H9 (cell line): Measurements from ENCODE around the gene EPO. TPM values are rescaled to one million over a fixed set of nuclear protein-coding genes. Genes with fewer than 3 reads are reported as not detected.

Experiments
- DNase-seq: peaks from one replicate; pipeline ENCODE4 v3.0.0-alpha.2; 2017
- H2AFZ ChIP-seq: one replicate; pipeline ENCODE4 v1.6.1; 2013; ENCODE audit warnings: mild to moderate bottlenecking, low read length, control low read depth, moderate library complexity
- H2AK5ac ChIP-seq: 2 replicates; pipeline ENCODE4 v1.6.1; 2013; ENCODE audit warnings: low read length, control low read depth, mixed read lengths; ENCODE audit not compliant: insufficient read length
- H2BK120ac ChIP-seq: one replicate; pipeline ENCODE4 v1.6.1; 2013; ENCODE audit warnings: low read depth, mild to moderate bottlenecking, low read length, control low read depth, inconsistent platforms; ENCODE audit not compliant: poor library complexity, severe bottlenecking
- H2BK12ac ChIP-seq: 2 replicates; pipeline ENCODE4 v1.6.1; 2013; ENCODE audit warnings: low read length, control low read depth, mixed read lengths, low read depth; ENCODE audit not compliant: insufficient read length
- H2BK15ac ChIP-seq: 2 replicates; pipeline ENCODE4 v1.6.1; 2013; ENCODE audit warnings: low read depth, low read length, control low read depth
- H2BK20ac ChIP-seq: one replicate; pipeline ENCODE4 v1.6.1; 2013; ENCODE audit warnings: low read depth, mild to moderate bottlenecking, low read length, control low read depth, inconsistent platforms; ENCODE audit not compliant: poor library complexity, severe bottlenecking
- H2BK5ac ChIP-seq: 2 replicates; pipeline ENCODE4 v1.6.1; 2013; ENCODE audit warnings: low read length, control low read depth, mixed read lengths; ENCODE audit not compliant: insufficient read length
- H3K14ac ChIP-seq: 2 replicates; pipeline ENCODE4 v1.6.1; 2013; ENCODE audit warnings: low read length, control low read depth; ENCODE audit not compliant: insufficient read depth
- H3K18ac ChIP-seq: 2 replicates; pipeline ENCODE4 v1.6.1; 2013; ENCODE audit warnings: low read depth, mild to moderate bottlenecking, mixed read lengths, low read length, control low read depth; ENCODE audit not compliant: insufficient read length
- H3K23ac ChIP-seq: 2 replicates; pipeline ENCODE4 v1.6.1; 2013; ENCODE audit warnings: low read length, control low read depth, mixed read lengths, low read depth; ENCODE audit not compliant: insufficient read length
- H3K23me2 ChIP-seq: 2 replicates; pipeline ENCODE4 v1.6.1; 2013; ENCODE audit warnings: low read depth, mild to moderate bottlenecking, mixed read lengths, low read length, control low read depth; ENCODE audit not compliant: insufficient read length, poor library complexity, severe bottlenecking
- H3K27ac ChIP-seq: 2 replicates; pipeline ENCODE4 v1.5.1; 2013; ENCODE audit warnings: low read length, control low read depth, mixed read lengths, low read depth; ENCODE audit not compliant: insufficient read length
- H3K27me3 ChIP-seq: 2 replicates; pipeline ENCODE4 v1.6.1; 2013; ENCODE audit warnings: low read length, control low read depth, inconsistent platforms; ENCODE audit not compliant: insufficient read depth
- H3K4ac ChIP-seq: 2 replicates; pipeline ENCODE4 v1.6.1; 2013; ENCODE audit warnings: low read depth, mild to moderate bottlenecking, control low read depth, inconsistent platforms, low read length, moderate library complexity
- H3K4me1 ChIP-seq: 2 replicates; pipeline ENCODE4 v1.6.1; 2013; ENCODE audit warnings: low read length, control low read depth, inconsistent platforms; ENCODE audit not compliant: insufficient read depth
- H3K4me2 ChIP-seq: 2 replicates; pipeline ENCODE4 v1.6.1; 2013; ENCODE audit warnings: low read length, control low read depth, mixed read lengths; ENCODE audit not compliant: insufficient read length, insufficient read depth
- H3K56ac ChIP-seq: 2 replicates; pipeline ENCODE4 v1.6.1; 2013; ENCODE audit warnings: low read depth, mild to moderate bottlenecking, mixed read lengths, low read length, control low read depth; ENCODE audit not compliant: insufficient read length
- H3K79me1 ChIP-seq: 2 replicates; pipeline ENCODE4 v1.6.1; 2013; ENCODE audit warnings: low read depth, mild to moderate bottlenecking, moderate library complexity, low read length, control low read depth, inconsistent platforms; ENCODE audit not compliant: insufficient read depth, poor library complexity, severe bottlenecking
- H3K79me2 ChIP-seq: 2 replicates; pipeline ENCODE4 v1.6.1; 2013; ENCODE audit warnings: low read length, control low read depth, inconsistent platforms; ENCODE audit not compliant: insufficient read depth
- H3K9ac ChIP-seq: 2 replicates; pipeline ENCODE4 v1.6.1; 2013; ENCODE audit warnings: low read length, control low read depth, mixed read lengths; ENCODE audit not compliant: insufficient read length; ENCODE audit errors: extremely low read depth
- H3K9me3 ChIP-seq: one replicate; pipeline ENCODE4 v1.6.1; 2013; ENCODE audit warnings: low read depth, low read length, inconsistent platforms; ENCODE audit not compliant: control insufficient read depth
- H3T11ph ChIP-seq: one replicate; pipeline ENCODE4 v1.6.1; 2013; ENCODE audit warnings: mild to moderate bottlenecking, low read length, control low read depth, inconsistent platforms
- H4K20me1 ChIP-seq: one replicate; pipeline ENCODE4 v1.6.1; 2013; ENCODE audit not compliant: control insufficient read depth, insufficient read length, insufficient read depth
- H4K5ac ChIP-seq: 2 replicates; pipeline ENCODE4 v1.6.1; 2013; ENCODE audit warnings: low read depth, mild to moderate bottlenecking, mixed read lengths, low read length, control low read depth; ENCODE audit not compliant: insufficient read length
- H4K8ac ChIP-seq: replicated peaks from 2 replicates; pipeline ENCODE4 v1.6.1; 2013; ENCODE audit warnings: low read length, control low read depth, mixed read lengths, low read depth; ENCODE audit not compliant: insufficient read length
- H4K91ac ChIP-seq: 2 replicates; pipeline ENCODE4 v1.6.1; 2013; ENCODE audit warnings: low read depth, mild to moderate bottlenecking, moderate library complexity, mixed read lengths, low read length, control low read depth; ENCODE audit not compliant: insufficient read length
- H3K27ac Mint-ChIP-seq, 3 experiments: 2 replicates in 2 of 3; 3 replicates in 1 of 3; pipeline ENCODE4 v1.8.0; 2020 to 2021; ENCODE audit warnings: mixed read lengths in 3 of 3, mild to moderate bottlenecking in 1 of 3, moderate library complexity in 1 of 3
- H3K27me3 Mint-ChIP-seq: 2 replicates; pipeline ENCODE4 v1.8.0; 2021; ENCODE audit warnings: low read depth, mild to moderate bottlenecking, moderate library complexity, mixed read lengths
- H3K36me3 Mint-ChIP-seq, 3 experiments: 2 replicates in 2 of 3; 3 replicates in 1 of 3; pipeline ENCODE4 v1.8.0; 2020 to 2021; ENCODE audit warnings: low read depth in 3 of 3, mixed read lengths in 3 of 3; ENCODE audit not compliant: insufficient read depth in 1 of 3
- H3K4me1 Mint-ChIP-seq, 2 experiments: 2 replicates each; pipeline ENCODE4 v1.8.0; 2020; ENCODE audit warnings: mixed read lengths in 2 of 2
- H3K4me3 Mint-ChIP-seq, 2 experiments: 2 replicates in 1 of 2; 3 replicates in 1 of 2; pipeline ENCODE4 v1.8.0; 2020 to 2021; ENCODE audit warnings: mild to moderate bottlenecking in 2 of 2, mixed read lengths in 2 of 2, moderate library complexity in 1 of 2
- H3K9me3 Mint-ChIP-seq, 2 experiments: 2 replicates in 1 of 2; 3 replicates in 1 of 2; pipeline ENCODE4 v1.8.0; 2020; ENCODE audit warnings: mild to moderate bottlenecking in 2 of 2, mixed read lengths in 2 of 2, moderate library complexity in 1 of 2
- WGBS: extraction: QIAGEN DNeasy Blood & Tissue Kit; methylation state at CpG from one replicate; pipeline ENCODE4 v1.1.7; 2013; ENCODE audit warnings: missing lambda C conversion rate, low lambda C conversion rate, mixed read lengths; ENCODE audit not compliant: insufficient read length; ENCODE audit errors: extremely low coverage; 5-methylcytosine and 5-hydroxymethylcytosine counted together
- total RNA-seq: library from RNA; stranded (reverse); gene quantifications from 2 replicates; pipeline ENCODE4 v1.2.1, GENCODE V29; 2021
- TF ChIP-seq, protein P1 (sequence below): fragments of 200-600 bp; sonication (generic); conservative IDR thresholded peaks from 3 replicates; pipeline ENCODE4 v1.8.0; 2021; ENCODE audit warnings: antibody characterized with exemption, mild to moderate bottlenecking

EPO gene
- total RNA-seq, 1 experiment from 2014 or later: 0.44 TPM

GRCh38 chr7:100683659-100684533 lies 36.4 kb upstream of the EPO start:
- Mint-ChIP-seq H3K4me3 (no peak overlapping the region), H3K27me3 (peaks cover 3% of the 10 kb centered on the region; the same call in 1 of the 2 replicates), H3K9me3 (no peaks in the 10 kb centered on the region), H3K4me1 (peaks cover 2 to 18% of the 10 kb centered on the region in 2 experiments; a peak in 3 of 4 replicates), H3K36me3 (peaks cover 27 to 80% (median 75%) of the 10 kb centered on the region in 3 experiments), H3K27ac (no peak overlapping the region)
- DNase-seq: no peak
- Histone ChIP-seq H3K27me3 (no peaks in the 10 kb centered on the region), H2AFZ (no peak overlapping the region), H3K4ac (no peak overlapping the region), H3K9me3 (no peaks in the 10 kb centered on the region), H4K20me1 (no peaks in the 10 kb centered on the region), H3K79me1 (no peaks in the 10 kb centered on the region), H2BK12ac (no peak overlapping the region), H3K27ac (no peak overlapping the region), H3K4me1 (no peaks in the 10 kb centered on the region), H2BK120ac (no peak overlapping the region), H4K5ac (no peak overlapping the region), H2BK5ac (no peak overlapping the region), H3K56ac (no peak overlapping the region), H3K4me2 (no peak overlapping the region), H3K23me2 (no peaks in the 10 kb centered on the region), H4K91ac (no peak overlapping the region), H2BK15ac (no peak overlapping the region), H2AK5ac (no peak overlapping the region), H4K8ac (no peak overlapping the region), H3K18ac (no peak overlapping the region), H3K14ac (no peak overlapping the region), H3K23ac (no peak overlapping the region), H3K79me2 (no peaks in the 10 kb centered on the region; the same call in 1 of the 2 replicates), H2BK20ac (no peak overlapping the region), H3T11ph (no peak overlapping the region), H3K9ac (no peak overlapping the region)
- WGBS: no CpG with 5 or more reads among the region's 37 CpGs
- TF ChIP-seq, protein P1, sequence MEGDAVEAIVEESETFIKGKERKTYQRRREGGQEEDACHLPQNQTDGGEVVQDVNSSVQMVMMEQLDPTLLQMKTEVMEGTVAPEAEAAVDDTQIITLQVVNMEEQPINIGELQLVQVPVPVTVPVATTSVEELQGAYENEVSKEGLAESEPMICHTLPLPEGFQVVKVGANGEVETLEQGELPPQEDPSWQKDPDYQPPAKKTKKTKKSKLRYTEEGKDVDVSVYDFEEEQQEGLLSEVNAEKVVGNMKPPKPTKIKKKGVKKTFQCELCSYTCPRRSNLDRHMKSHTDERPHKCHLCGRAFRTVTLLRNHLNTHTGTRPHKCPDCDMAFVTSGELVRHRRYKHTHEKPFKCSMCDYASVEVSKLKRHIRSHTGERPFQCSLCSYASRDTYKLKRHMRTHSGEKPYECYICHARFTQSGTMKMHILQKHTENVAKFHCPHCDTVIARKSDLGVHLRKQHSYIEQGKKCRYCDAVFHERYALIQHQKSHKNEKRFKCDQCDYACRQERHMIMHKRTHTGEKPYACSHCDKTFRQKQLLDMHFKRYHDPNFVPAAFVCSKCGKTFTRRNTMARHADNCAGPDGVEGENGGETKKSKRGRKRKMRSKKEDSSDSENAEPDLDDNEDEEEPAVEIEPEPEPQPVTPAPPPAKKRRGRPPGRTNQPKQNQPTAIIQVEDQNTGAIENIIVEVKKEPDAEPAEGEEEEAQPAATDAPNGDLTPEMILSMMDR: no peak
